HEK293T (cell line): Measurements from ENCODE around the gene GNE.
A peak's percentile ranks its signal among the peaks of the same experiment; 100 is the strongest.

Experiments used
- CTCF ChIA-PET: fragments of 350-600 bp; formaldehyde crosslinking; extraction: SDS; loops from one replicate; lab custom pipeline; 2021; ENCODE audit warnings: antibody characterized with exemption, inconsistent platforms; lab: Yijun Ruan, JAX
- POLR2A ChIA-PET: fragments of 350-600 bp; formaldehyde crosslinking; extraction: SDS; loops from one replicate; lab custom pipeline; 2020; ENCODE audit warnings: antibody characterized with exemption, inconsistent platforms; lab: Yijun Ruan, JAX
- DNase-seq: peaks from one replicate; pipeline ENCODE4 v3.0.0; 2012; ENCODE audit warnings: mixed read lengths; ENCODE audit errors: extremely low spot score
- ARNT ChIP-seq: fragments of 450-650 bp; IDR thresholded peaks from 2 replicates; pipeline ENCODE4 v1.6.1; 2017; ENCODE audit warnings: mild to moderate bottlenecking
- BHLHE40 ChIP-seq: fragments of 450-650 bp; IDR thresholded peaks from 2 replicates; pipeline ENCODE4 v1.6.1; 2016; ENCODE audit warnings: mild to moderate bottlenecking, moderate library complexity, borderline replicate concordance
- CTBP1 ChIP-seq: fragments of 450-650 bp; IDR thresholded peaks from 2 replicates; pipeline ENCODE4 v1.6.1; 2016; ENCODE audit warnings: borderline replicate concordance
- ELF4 ChIP-seq: fragments of 450-650 bp; IDR thresholded peaks from 2 replicates; pipeline ENCODE4 v1.6.1; 2017; ENCODE audit warnings: antibody characterized with exemption
- FOXA1 ChIP-seq: fragments of 450-650 bp; IDR thresholded peaks from 2 replicates; pipeline ENCODE4 v1.6.1; 2016; ENCODE audit warnings: mild to moderate bottlenecking
- FOXK2 ChIP-seq: fragments of 450-650 bp; IDR thresholded peaks from 2 replicates; pipeline ENCODE4 v1.6.1; 2016; ENCODE audit warnings: mild to moderate bottlenecking
- FOXM1 ChIP-seq: fragments of 450-650 bp; IDR thresholded peaks from 2 replicates; pipeline ENCODE4 v1.6.1; 2017; ENCODE audit warnings: mild to moderate bottlenecking, borderline replicate concordance
- HDGF ChIP-seq: fragments of 450-650 bp; IDR thresholded peaks from 2 replicates; pipeline ENCODE4 v1.6.1; 2017; ENCODE audit warnings: antibody characterized with exemption, borderline replicate concordance
- L3MBTL2 ChIP-seq: fragments of 450-650 bp; conservative IDR thresholded peaks from 2 replicates; pipeline ENCODE4 v1.6.1; 2016; ENCODE audit warnings: mild to moderate bottlenecking
- LEF1 ChIP-seq: fragments of 450-650 bp; IDR thresholded peaks from 2 replicates; pipeline ENCODE4 v1.6.1; 2017; ENCODE audit warnings: mild to moderate bottlenecking, borderline replicate concordance
- NFRKB ChIP-seq: fragments of 450-650 bp; IDR thresholded peaks from 2 replicates; pipeline ENCODE4 v1.6.1; 2016; ENCODE audit warnings: mild to moderate bottlenecking, moderate library complexity
- SP1 ChIP-seq: fragments of 450-650 bp; IDR thresholded peaks from 2 replicates; pipeline ENCODE4 v1.6.1; 2017
- SUZ12 ChIP-seq: fragments of 450-650 bp; IDR thresholded peaks from 2 replicates; pipeline ENCODE4 v1.6.1; 2016; ENCODE audit warnings: mild to moderate bottlenecking
- TARDBP ChIP-seq: fragments of 450-650 bp; IDR thresholded peaks from 2 replicates; pipeline ENCODE4 v1.6.1; 2016
- ZNF384 ChIP-seq: fragments of 450-650 bp; IDR thresholded peaks from 2 replicates; pipeline ENCODE4 v1.6.1; 2016
- TF ChIP-seq, protein P1 (sequence below): fragments of 450-650 bp; IDR thresholded peaks from 2 replicates; pipeline ENCODE4 v1.6.1; 2016

Gene GNE

DNA sequence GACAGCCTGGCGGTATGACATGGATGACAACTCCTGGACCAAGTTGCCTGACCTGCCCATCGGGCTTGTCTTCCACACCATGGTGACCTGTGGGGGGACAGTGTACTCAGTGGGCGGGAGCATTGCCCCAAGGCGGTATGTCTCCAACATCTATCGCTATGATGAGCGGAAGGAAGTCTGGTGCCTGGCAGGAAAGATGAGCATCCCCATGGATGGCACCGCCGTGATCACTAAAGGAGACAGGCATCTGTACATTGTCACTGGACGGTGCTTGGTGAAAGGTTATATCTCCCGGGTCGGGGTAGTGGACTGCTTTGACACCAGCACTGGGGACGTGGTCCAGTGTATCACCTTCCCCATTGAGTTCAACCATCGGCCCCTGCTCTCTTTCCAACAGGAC, 87.7 kb downstream of the GNE start:
- ChIA-PET CTCF (no interaction called here), POLR2A (no interaction called here)
- no peak for TF ChIP-seq CTBP1
- no peak for TF ChIP-seq SUZ12
- TF ChIP-seq ZNF384, result no peak
- no peak for TF ChIP-seq ELF4
- TF ChIP-seq L3MBTL2, result no peak
- no peak for TF ChIP-seq ARNT
- no peak for TF ChIP-seq SP1
- no peak for TF ChIP-seq HDGF
- no peak for TF ChIP-seq FOXM1
- no peak for TF ChIP-seq TARDBP
- no peak for DNase-seq

DNA sequence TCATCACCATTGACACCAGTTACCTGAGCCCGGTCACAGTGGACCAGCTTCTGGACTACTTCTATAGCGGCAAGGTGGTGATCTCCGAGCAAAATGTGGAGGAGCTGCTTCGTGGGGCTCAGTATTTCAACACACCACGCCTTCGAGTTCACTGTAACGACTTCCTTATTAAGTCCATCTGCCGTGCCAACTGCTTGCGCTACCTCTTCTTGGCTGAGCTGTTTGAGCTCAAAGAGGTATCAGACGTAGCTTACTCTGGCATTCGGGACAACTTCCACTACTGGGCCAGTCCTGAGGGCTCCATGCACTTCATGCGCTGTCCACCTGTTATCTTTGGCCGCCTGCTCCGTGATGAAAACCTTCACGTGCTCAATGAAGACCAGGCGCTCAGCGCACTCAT, 88.5 kb downstream of the GNE start:
- POLR2A ChIA-PET, result interaction anchor here (1.7 kb wide), 1 partner anchor 21 kb away, joined by 6 read pairs; the partner anchor contains the start of gene CLTA
- DNase-seq, result no peak
- TF ChIP-seq SP1 (no peak), BHLHE40 (no peak), ELF4 (no peak), FOXA1 (no peak), CTBP1 (no peak), FOXM1 (no peak), SUZ12 (no peak)
- CTCF ChIA-PET, result interaction anchor here (0.6 kb wide), 1 partner anchor 68 kb away, joined by 3 read pairs; no protein-coding TSS in a partner anchor

DNA sequence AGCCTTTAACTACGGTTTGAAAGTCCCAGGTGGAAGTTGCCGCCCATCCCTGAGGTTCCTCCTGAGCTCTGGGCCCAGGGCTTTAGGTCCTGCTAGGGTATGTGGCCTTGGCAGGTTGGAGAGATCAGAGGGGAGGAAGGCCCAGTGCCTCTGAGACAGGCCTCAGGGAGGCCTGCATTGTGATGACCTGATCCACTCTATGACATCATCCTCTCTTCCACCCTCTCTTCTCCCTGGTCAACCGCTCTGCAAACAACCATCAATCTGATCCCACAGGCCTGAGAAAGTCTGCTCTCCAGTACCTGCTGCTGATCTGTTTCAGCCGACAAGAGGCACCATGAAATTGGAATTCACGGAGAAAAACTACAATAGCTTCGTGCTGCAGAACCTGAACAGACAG, 89.1 kb downstream of the GNE start, which contains the start of gene CCIN:
Gene CCIN, plus strand, starts transcription at position 223 of the 400 bp plus-strand sequence. Its CDS starts 115 bp downstream, at position 338.
- TF ChIP-seq NFRKB, result no peak
- no peak for TF ChIP-seq FOXA1
- TF ChIP-seq SP1, result no peak
- TF ChIP-seq ARNT, result no peak
- no peak for TF ChIP-seq CTBP1
- no peak for TF ChIP-seq BHLHE40
- no peak for TF ChIP-seq LEF1
- TF ChIP-seq ELF4, result no peak
- TF ChIP-seq FOXK2, result no peak
- TF ChIP-seq TARDBP, result no peak
- no peak for TF ChIP-seq ZNF384
- TF ChIP-seq, protein P1, sequence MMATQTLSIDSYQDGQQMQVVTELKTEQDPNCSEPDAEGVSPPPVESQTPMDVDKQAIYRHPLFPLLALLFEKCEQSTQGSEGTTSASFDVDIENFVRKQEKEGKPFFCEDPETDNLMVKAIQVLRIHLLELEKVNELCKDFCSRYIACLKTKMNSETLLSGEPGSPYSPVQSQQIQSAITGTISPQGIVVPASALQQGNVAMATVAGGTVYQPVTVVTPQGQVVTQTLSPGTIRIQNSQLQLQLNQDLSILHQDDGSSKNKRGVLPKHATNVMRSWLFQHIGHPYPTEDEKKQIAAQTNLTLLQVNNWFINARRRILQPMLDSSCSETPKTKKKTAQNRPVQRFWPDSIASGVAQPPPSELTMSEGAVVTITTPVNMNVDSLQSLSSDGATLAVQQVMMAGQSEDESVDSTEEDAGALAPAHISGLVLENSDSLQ, result no peak
- TF ChIP-seq L3MBTL2, result no peak
- TF ChIP-seq FOXM1, result no peak
- TF ChIP-seq SUZ12, result no peak
- TF ChIP-seq HDGF, result no peak
- DNase-seq, result no peak
- ChIA-PET POLR2A (interaction anchor here (1.7 kb wide), 1 partner anchor 21 kb away, joined by 6 read pairs; the partner anchor contains the start of gene CLTA), CTCF (interaction anchor here (0.6 kb wide), 1 partner anchor 67 kb away, joined by 3 read pairs; no protein-coding TSS in a partner anchor)

DNA sequence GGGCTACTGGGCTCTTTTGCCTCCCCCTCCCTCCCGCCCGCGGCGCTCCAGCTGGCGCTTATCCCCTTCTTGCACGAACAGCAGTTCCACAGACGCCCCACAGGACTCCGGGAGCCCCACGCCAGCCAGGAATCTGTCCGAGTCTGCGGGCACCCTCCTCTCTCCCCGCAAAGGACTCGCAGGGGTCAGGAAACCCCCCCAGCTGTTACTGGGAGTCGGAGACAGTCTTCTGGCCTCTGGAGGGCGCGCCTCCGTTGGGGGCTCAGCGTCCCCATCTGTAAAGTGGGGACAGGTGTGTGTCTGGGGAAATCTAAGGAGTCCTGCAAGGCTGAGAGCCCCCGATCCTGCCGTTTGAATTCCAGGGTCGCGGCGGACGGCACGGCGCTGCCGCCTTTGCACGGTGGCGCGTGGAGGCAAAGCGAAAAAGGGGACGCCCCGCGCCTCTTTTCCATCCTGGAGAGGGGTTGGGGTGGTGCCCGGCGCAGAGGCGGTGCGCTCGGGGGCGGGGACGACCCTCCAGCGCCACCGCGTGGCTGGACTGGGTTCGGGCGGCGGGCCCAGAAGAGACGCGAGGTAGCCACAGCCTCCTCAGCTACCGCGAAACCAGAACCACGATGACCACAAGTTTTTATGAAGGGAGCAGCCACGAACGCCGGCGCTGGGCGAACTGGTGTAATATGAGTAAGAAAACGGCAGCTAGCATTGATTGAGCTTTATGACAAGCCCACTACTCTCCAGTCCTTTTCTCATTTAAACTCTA, 91.9 kb downstream of the GNE start:
- DNase-seq, result peak; percentile 95
- ChIA-PET CTCF (interaction anchor here (1.1 to 1.5 kb wide), 3 partner anchors 61 to 65 kb away, joined by 6 to 9 read pairs (median 7); no protein-coding TSS in a partner anchor), POLR2A (interaction anchor here (0.7 kb wide), 1 partner anchor 24 kb away, joined by 3 read pairs; the partner anchor contains the start of gene CLTA)
- TF ChIP-seq L3MBTL2 (peak; percentile 58), FOXK2 (no peak)

DNA sequence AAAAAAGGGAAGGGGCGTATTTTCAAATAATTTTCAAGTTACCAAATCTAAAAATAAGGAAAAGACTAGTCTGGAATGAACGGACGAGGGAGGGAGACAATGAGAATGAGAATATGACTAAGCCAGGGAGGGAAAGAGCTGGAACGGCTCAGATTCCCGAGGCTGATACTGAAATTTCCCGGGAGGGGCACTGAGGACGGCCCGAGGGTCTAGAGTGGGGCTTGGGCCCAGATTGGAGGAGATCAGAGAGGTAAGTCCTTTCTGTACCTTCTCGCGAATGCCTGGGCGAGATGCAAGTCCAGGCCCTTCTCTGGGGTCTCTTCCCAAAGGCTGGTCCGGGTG, 92.5 kb downstream of the GNE start:
- CTCF ChIA-PET, result interaction anchor here (1.2 to 1.5 kb wide), 2 partner anchors 61 to 63 kb away, joined by 7 to 9 read pairs; no protein-coding TSS in a partner anchor
- POLR2A ChIA-PET, result no interaction called here
- TF ChIP-seq SP1 (no peak), ZNF384 (no peak), CTBP1 (no peak), ELF4 (no peak)
- DNase-seq, result no peak

DNA sequence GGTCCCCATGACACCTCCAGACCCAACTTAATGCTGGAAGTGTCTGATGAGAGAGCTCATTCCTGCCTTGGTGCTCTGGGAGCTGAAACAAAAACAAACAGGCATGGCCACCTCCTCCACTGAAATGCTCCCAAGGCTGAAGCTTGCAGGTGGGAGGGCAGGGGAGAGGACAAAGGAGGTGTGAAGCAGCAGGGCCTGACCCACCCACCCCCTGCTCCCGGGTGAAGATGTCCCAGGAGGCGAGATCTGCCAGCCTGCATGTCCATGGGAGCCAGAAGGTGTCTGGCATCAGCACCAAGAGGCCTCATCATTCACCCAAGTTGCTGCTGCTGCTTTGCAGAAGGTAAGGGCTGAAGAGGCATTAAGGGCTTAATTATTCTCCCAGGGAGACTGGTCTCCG, 93.3 kb downstream of the GNE start:
- no peak for DNase-seq
- ChIA-PET POLR2A (interaction anchor here (0.9 kb wide), 1 partner anchor 26 kb away, joined by 3 read pairs; the partner anchor contains the start of gene CLTA), CTCF (interaction anchor here (2.2 kb wide), 1 partner anchor 62 kb away, joined by 11 read pairs; no protein-coding TSS in a partner anchor)
- TF ChIP-seq TARDBP, result no peak
- no peak for TF ChIP-seq CTBP1
- TF ChIP-seq ELF4, result no peak
- TF ChIP-seq SUZ12, result no peak
- no peak for TF ChIP-seq L3MBTL2
- TF ChIP-seq HDGF, result no peak
- TF ChIP-seq, protein P1, result no peak
- TF ChIP-seq ARNT, result no peak
- no peak for TF ChIP-seq NFRKB
- no peak for TF ChIP-seq FOXM1
- no peak for TF ChIP-seq ZNF384
- TF ChIP-seq FOXA1, result no peak
- no peak for TF ChIP-seq SP1
- TF ChIP-seq LEF1, result no peak
- no peak for TF ChIP-seq FOXK2
- TF ChIP-seq BHLHE40, result no peak
